ENCODE results near the gene NPL.

DNA sequence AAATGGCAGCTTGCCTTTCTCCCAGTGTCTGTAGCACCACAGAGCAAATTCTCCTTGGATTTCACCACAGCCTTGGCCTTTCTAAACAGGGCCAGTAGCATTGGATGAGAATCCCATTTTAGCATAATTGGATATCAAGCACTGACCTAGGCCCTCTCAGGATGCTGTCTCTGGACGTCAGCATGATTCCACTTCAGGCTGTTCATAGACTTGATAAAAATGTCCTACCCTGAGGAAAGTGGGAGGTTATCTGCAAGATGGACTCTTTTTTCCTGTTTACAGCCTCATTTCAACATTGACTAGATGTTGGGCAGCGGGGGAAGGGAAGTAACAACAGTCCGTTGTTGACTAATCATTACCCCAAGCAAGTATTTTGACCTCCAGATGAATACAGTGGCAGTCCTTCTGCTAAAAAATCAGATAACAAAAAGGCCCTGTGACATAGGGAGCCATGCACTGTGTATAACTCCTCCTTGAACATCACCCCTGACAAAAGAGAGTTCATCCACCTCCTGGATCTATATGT lies 5.2 kb downstream of the NPL start:
- TF ChIP-seq, protein P1, sequence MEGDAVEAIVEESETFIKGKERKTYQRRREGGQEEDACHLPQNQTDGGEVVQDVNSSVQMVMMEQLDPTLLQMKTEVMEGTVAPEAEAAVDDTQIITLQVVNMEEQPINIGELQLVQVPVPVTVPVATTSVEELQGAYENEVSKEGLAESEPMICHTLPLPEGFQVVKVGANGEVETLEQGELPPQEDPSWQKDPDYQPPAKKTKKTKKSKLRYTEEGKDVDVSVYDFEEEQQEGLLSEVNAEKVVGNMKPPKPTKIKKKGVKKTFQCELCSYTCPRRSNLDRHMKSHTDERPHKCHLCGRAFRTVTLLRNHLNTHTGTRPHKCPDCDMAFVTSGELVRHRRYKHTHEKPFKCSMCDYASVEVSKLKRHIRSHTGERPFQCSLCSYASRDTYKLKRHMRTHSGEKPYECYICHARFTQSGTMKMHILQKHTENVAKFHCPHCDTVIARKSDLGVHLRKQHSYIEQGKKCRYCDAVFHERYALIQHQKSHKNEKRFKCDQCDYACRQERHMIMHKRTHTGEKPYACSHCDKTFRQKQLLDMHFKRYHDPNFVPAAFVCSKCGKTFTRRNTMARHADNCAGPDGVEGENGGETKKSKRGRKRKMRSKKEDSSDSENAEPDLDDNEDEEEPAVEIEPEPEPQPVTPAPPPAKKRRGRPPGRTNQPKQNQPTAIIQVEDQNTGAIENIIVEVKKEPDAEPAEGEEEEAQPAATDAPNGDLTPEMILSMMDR (IDR thresholded peaks at IDR 0.05), result no peak
- TF ChIP-seq POLR2A (IDR thresholded peaks at IDR 0.05) (no peak), POLR2AphosphoS5 (IDR thresholded peaks at IDR 0.05; ENCODE audit: insufficient read depth in 1 of 2, low read depth in 1 of 2) (no peak)

All from vagina (tissue), 2 donors.